GM19467 (cell line): ENCODE results near the gene C16orf96.
"Not testable (repeated sequence)": the region's sequence is repeated elsewhere in the genome, so short reads cannot be mapped to it uniquely, and the experiment has no call there.

Experiments
- ATAC-seq: cut with Tn5 transposase; IDR thresholded peaks from one replicate; pipeline ENCODE4 v1.9.1; 2021; ENCODE audit warnings: mild to moderate bottlenecking, moderate library complexity; ENCODE audit not compliant: unreplicated experiment

The C16orf96 gene

DNA sequence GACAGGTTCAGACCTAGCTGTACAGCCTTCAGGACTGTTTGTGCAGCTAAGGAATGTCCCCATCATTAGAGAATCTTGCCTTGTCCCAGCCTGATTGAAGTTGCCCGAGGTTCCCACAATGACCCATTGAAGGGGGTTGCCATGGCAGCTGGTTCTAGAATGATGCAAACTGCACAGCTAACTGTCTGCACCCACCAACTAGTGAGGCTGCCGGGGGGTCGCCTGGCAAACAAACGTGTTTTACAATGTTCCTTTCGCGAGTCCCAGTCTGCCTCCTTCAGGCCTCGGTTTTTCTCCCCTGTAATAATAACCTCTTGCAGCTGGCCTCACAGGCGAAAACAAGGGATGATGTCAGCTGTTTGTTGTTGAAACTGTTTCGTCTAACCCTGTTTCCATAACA, 5.5 kb downstream of the C16orf96 start:
- ATAC-seq, result no peak

DNA sequence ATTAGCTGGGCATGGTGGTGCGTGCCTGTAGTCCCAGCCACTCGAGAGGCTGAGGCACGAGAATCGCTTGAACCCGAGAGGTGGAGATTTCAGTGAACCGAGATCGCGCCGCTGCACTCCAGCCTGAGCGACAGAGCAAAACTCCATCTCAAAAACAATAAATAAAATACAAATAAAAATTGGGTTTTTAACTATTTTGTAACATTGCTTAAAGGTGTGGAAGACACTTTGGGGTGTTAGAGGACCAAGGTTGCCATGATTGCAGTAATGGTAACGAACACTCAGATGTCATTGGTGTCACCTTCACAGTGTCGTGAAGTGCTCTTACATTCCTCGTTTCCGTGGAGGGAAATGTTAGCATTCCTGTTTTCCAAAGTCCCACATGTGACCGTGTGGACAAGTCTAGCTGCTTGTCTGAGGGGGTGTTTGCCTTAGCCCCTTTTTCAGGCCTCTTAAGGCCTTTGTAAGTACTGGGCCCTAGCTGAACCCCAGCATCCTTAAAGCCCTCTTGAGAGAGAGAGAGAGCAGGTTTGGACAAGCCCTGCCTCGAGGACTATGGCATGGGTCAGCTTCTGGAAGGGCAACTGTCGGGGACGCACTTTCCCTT, 8.6 kb downstream of the C16orf96 start:
- no peak for ATAC-seq

DNA sequence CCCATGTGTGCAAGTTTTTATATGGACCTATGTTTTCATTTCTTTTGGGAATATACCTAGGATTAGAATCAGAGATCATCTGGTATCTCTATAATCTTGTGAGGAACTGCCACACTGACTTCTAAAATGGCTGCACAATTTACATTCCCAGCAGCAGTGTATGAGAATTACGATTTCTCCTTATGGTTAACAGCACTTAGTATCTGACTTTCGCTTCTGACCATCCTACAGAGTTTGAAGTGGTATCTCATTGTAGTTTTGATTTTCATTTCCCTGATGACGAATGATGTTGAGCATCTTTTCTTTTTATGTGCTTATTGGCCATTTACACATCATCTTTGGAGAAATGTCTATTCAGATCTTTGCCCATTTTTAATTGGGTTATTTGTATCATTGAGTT, 10.0 kb downstream of the C16orf96 start:
- ATAC-seq, result no peak

DNA sequence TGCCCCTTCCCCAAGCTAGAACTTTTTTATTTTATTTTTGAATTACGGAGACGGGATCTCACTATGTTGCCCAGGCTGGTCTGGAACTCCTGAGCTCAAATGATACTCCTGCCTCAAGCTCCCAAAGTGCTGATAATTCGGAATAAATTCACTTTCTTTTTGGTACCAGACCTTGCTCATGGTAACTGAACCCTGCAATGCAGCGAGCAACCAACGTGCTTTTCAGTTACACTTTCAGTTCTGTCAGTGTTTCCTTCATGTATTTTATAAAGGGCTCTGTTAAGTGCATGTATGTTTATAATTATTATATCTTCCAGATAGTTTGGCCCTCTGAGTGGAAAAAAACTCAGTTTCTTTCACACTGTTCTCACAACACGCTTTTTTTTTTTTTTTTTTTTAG, 13.9 kb downstream of the C16orf96 start:
- no peak for ATAC-seq

DNA sequence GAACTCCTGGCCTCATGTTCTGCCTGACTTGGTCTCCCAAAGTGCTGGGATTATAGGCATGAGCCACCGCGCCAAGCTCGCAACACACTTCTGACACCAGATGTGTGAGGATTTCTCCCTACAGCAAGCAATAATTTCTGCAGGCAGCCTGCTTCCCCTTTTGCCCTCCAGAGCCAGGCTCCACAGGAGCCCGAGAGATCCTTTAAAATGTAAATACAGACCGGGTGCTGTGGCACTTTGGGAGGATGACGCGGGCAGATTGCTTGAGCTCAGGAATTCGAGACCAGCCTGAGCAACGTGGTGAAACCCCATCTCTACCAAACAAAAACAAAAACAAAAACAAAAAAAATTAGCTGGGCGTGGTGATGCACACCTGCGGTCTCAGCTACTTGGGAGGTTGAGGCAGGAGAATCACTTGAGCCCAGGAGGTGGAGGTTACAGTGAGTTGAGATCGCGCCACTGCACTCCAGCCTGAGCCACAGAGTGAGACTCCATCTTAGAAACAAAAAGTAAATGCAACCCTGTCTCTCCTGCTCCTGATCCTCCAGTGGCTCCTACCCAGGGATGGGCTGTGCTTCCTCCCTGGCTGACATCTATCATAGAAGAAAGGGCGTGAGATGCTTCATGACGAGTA, 14.7 kb downstream of the C16orf96 start:
- ATAC-seq, result no peak

DNA sequence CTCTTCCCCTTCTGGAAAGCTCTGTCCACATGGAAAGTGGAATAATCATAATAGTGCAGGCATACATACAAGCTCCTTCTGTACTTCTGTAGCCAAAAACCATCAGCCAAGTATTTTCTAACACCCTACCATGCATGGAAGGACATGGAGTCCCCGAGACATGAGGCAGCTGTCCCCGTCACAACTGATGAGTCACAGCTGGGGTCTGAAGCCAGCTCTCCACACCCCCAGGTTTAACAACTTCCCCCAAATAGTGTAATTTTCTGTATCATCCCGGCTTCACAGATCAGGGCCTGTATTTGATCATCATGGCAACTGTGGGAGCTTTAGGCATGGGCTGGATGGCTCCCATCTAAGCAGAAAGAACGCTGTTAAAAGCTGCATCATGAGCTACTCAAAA, 16.6 kb downstream of the C16orf96 start:
- no peak for ATAC-seq

DNA sequence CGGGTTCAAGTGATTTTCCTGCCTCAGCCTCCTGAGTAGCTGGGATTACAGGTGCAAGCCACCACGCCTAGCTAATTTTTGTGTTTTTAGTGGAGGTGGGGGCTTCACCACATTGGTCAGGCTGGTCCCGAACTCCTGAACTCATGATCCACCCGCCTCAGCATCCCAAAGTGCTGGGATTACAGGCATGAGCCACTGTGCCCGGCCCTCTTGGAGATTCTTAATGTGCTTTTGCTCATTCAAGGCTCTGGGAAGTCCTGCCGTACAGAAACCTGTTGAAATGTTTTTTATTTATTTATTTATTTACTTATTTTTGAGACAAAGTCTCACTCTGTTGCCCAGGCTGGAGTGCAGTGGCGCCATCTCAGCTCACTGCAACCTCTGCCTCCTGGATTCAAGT, 17.8 kb downstream of the C16orf96 start:
- not testable (repeated sequence) for ATAC-seq

DNA sequence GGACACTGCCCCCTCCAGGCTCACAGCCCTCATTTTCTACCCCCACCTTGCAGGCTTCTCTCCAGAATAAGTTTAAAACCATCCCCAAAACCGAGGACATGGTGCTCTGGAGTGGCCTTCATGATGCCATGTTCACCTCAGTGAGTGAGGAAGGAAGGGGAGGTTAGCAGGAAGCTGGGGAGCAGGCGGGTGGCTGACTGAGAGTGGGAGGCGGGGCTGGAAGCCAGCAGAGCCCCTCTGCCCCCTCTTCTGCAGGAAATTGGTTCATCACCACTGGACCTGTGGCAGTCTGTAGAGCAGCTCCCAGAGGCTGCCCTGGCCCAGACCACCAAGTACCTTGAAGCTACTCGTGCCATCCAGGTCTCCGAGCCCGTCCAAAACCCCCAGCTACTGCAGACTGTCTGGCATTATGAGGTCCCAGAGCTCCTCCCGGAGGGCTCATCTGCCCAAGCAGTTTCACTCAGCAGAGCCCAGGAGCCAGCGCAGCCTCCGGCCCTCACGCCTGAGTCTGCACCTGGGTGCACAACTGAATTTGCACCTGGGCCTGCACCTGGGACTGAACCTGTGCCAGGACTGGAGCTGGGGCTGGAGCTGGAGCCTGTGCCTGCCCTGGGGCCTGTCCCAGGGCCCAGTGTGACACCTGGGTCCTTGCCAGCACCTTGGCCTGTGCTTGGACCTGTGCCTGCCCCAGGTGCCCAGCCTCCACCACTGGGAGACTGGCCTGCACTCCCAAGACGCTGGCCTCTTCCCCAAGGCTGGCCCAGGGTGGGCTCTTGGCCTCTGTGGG, 19.0 kb downstream of the C16orf96 start:
- ATAC-seq, result no peak

DNA sequence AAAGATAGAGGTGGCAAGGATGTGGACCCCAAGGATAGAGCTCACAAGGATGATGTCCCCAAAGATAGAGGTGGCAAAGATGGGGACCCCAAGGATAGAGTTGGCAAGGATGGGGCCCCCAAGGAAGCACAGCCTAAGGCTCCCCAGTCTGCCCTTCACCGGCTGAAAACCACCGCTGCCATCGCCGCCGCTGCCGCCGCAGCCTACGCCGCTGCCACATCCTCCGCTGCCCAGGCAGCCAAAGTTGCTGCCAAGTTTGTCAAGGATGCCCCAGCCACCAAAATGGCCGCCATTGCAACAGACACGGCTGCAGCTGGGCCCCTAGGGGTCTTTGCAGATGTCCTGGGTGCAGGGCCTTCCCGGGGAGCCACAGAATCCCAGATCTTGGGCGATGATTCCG, 19.9 kb downstream of the C16orf96 start:
- no peak for ATAC-seq

DNA sequence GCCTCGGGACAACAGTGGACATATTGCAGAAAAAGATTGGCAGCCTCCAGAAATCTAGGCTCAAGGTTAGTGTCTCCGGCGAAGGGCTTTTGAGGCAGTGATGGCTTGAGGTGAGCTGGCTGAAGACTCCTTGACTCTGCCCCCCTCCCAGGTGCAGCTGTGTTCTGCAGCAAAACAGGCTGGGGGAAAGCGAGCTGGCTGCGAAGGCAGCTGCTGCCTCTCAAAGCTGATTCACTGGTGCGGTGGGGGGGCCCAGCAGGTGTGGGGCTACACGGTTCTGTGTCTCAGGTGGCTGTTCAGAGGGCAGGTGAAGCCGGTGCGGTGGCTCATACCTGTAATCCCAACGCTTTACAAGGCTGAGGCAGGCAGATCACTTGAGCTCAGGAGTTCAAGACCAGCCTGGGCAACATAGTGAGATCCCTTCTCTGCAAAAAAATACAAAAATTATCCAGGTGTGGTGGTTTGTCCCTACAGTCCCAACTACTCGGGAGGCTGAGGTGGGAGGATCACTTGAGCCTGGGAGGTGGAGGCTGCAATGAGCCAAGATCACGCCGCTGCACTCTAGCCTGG, 22.9 kb downstream of the C16orf96 start:
- no peak for ATAC-seq

DNA sequence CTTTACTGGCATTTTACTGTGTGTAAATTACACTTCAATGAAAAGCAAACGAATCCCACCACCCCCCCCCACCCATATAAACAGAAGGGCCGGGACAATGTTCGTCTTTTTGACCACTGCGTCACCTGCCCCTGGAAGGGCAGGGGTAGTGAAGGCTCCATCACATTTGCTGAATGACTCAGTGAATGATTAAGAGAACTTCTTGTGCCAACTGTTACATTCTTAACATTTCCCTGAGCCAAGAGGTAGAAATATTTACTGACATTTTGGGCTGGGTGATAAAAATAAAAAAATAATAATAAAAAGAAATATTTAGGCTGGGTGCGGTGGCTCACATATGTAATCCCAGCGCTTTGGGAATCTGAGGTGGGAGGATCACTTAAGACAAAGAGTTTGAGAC, 24.1 kb downstream of the C16orf96 start:
- ATAC-seq, result no peak

DNA sequence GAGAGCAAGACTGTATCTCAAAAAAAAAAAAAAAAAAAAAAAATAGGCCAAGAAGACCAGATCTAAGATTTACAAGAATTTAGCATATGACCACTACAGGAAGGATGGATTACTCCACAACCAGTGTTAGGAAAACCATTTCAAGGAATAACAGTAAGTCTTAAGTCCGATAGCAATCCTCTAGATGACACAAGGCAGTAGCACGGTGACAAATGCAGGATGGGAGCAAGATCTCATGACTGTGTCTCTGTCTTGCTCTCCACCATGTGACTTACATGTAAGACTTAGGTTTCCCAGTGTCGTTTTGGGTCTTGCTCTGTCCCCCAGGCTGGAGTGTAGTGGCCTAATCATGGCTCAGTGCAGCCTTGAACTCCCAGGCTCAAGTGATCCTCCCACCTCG, 27.8 kb downstream of the C16orf96 start:
- ATAC-seq, result no peak

DNA sequence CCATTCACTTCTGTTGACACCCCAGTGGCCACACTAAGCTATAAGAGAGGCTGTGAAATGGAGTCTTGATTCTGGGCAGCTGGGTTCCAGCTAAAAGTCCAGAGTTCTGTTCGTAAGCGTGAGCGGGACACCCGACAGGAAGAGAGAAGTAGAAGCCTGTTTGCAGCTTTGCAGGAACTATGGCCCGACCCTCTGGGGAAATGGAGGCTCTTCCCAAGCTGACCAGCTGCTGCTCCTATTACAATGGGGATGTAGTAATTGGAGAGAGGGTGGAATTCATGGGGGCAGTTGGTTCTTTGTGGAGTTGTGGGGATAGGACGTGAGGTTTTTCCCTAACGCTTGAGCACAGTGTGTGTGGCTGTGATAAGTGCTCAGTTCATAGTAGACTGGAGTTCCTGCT, 30.2 kb downstream of the C16orf96 start:
- no peak for ATAC-seq

DNA sequence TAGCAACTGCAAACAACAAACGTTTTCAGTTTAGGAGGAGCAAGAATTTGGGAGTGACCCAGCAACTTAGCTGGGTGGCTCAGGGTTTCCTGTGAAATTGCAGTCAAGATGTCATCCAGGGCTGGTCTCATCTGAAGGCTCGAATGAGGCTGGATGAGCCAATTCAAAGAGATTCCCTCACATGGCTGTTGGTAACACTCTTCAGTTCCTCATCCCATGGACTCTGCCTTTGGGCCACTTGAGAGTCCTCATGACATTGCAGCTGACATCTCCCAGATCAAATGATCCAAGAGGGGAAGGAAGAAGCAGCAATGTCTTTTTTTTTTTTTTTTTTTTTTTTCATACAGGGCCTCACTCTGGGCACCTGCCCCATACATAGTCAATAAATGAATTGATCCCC, 32.2 kb downstream of the C16orf96 start:
- ATAC-seq, result no peak

DNA sequence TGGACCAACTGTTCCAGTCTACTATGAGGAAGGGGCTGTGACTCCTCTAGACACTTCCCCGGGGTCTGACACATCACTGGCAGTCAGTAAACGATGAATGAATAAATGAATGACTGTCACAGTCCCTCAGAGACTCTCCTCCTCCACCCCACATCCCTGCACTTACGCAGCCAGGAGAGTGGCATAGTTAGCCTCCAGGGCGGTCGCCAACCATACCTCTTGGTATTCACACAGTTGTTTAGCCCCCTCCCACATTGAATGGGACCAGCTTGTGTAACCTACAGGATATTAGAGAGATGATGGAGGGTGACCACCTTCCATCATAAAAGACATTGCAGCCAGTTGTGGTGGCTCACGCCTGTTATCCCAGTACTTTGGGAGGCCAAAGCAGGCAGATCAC, 32.8 kb downstream of the C16orf96 start:
- no peak for ATAC-seq

DNA sequence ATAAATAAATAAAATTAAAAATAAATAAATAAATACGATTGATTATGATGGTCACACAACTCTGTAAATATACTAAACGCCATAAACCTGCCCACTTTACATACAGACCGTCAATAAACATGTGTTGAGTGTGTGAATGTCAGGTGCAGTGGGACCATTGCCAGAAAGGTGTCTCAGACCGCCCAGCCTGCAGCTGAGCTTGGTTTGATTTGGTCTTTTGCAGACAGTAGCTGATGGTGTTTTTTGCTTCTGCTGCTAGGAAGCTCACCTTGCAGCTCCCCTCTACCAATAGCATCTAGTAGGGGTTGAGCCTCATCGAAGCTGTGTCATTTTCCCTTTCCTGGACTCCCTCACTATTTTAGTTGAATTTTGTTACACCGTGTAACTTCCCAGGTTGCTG, 35.1 kb downstream of the C16orf96 start:
- ATAC-seq, result no peak

DNA sequence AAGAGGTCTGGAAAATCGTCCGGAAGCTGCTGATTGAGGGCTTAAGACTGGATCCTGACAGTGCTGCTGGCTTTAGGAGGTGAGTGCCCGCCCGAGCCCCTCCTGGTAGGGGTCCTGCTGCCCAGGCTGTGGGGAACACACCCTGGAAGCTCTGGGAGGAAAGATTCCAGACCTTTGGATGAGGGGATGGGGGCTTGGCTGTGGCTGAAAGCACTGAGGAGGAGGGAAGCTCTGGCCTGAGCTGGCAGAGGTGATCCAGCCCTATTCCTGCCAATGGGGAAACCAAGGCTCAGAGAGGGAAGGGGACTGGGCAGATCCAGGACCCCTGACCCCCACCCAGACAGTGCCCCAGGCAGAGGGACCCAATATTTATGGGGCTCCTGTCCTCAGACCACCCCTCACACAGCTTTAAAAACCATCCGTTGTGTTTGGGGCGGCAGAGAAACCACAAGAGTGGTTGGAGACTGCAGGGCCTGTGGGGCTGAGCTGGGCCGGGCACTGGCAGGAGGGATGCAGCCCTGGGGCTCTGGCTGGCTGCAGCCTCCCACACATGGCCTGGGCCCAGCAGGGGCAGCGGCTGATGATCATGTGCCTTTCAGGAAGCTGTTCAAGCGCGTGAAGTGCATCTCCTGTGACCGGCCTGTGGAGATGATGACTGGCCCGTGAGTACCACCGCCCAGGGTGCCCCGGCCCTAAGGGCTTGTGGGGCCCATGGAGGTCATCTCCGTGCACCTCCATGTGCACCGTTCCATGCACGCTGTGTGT, 35.7 kb downstream of the C16orf96 start:
- no peak for ATAC-seq

DNA sequence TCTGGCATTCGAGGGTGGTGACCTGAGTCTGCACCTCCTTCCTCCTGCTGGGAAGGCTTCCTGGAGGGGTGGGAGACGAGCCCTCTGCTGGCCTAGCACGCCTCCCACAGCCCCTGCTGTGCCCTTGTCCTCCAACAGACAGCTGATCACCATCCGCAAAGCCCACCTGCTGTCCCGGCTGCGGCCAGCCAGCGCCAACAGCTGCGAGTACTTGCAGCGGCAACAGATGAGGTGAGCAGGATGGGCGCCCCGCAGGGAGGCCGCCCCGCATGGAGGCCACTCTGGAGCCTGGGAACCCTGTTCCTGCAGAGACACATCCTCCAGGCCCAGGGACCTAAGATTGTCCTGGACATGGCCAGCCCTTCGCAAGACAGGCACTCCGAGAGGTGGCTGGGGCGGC, 36.9 kb downstream of the C16orf96 start:
- no peak for ATAC-seq

DNA sequence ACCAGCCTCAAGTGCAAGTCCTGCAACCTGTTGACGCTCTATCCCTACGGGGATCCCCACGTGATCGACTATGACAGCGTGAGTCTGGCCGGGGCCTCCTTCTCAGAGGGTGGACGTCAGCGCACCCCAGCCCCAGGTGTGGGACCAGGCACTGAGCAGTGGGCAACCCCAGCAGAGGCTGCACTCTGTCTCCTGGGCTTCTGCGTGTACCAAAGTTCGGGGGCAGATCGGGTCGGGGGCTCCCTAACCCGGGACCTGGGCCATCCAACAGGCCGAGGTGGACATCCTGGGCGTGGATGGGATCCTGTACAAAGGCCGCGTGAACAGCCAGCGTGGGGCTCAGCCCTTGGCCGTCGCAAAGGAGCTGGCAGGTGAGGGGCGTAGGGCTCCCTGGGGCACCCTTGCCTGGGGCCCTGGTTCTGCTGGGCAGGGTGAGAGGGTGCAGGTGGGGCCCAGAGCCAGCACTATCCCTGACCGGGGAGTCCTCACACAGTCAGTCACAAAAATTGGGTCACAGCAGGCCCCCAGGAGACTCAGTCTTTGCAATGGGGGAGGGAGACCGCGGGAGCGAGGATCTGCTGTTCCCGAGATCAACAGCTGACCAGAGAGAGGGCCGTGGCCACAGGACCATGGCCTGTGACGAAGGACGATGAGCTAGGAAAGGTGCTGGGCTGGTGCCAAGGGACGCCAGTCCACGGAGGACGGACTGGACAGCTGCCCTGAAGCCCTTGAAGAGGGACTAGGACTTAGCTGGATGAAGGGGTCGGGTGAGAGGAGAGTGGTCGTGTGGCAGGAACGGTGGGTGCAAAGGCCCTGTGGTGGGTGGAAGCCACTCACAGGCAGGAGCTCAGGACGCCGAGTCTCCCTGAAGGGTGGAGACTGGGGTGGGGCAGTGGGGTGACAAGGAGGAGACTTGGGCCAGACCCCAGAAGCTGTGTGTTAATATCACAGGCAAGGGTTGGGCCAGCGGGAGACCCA, 38.6 kb downstream of the C16orf96 start:
- ATAC-seq, result no peak

DNA sequence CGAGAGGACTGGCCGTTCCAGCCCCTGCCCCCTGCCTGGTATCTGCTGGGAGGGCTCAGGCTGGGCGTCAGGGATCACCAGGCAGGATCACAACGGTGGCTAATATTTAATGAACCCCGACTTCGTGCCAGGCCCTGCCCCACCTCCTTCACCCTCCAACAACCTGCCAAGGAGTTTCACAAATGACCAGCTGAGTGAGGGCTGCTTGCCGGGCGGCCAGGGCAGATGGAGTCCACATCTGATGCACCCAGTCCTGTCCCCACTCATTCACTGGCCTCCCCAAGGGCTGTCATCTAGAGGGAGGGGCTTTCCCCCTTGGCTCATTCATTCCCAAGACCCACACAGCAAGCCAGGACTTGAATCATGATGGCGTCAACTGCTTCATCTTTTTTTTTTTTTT, 41.0 kb downstream of the C16orf96 start:
- no peak for ATAC-seq
